CD4-positive, alpha-beta T cell treated with Interleukin-6 for 4 hours (primary cell): ENCODE data around the gene C10orf53.
"Not testable (repeated sequence)": the region's sequence is repeated elsewhere in the genome, so short reads cannot be mapped to it uniquely, and the experiment has no call there.

ENCODE experiments used
- DNase-seq: peaks from one replicate; pipeline ENCODE4 v3.0.0-alpha.2; 2020; ENCODE audit warnings: mixed read lengths

C10orf53 gene

DNA sequence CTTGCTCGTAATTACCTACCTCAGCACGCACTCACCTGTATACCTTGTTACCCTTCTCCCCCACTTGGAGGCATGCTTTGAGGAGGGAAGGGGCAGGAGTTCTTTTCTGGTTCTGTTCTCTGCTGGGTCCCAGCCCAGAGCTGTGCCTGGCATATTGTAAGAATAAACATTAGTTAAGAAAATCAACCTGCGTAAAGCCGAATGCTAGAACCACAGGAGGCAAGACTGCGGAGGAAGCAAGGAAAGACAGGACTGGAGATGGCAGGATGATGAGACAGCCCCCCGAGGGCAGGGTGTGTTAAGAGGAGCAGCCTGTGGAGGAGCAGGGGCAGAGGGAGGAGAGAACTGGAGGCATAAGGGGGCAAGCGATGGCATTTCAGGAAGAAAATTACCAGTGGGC, 9.5 kb downstream of the C10orf53 start:
- no peak for DNase-seq

DNA sequence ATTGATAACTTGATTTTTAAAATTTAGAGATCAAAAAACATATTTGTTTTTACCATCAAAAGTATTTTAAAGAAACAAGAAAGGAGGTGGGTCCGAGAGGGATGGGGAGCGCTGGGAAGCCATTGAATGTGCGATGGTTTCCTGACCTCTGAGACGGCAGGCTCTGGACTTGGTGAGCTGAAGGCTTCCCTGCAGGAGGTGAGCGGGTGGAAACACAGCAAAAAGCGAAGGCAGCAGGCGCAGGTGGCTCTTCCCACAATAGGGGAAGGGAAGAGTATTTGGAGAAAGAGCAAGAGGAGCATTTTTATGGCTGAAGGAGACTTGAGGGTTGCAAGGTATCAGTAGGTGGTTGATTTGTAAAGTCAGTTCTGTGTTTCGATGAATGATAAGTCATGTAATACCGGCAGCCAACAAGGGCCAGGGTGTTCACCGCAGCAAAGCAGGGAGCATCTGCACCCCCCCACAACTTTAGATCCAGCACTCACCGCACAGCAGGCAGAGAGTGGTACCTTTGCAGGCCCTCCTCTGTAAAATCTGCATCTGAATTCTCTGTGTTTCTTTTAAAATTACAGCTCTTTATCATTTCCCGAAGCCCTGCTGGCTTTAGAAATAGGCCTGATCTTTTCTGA, 10.5 kb downstream of the C10orf53 start:
- DNase-seq, result no peak

DNA sequence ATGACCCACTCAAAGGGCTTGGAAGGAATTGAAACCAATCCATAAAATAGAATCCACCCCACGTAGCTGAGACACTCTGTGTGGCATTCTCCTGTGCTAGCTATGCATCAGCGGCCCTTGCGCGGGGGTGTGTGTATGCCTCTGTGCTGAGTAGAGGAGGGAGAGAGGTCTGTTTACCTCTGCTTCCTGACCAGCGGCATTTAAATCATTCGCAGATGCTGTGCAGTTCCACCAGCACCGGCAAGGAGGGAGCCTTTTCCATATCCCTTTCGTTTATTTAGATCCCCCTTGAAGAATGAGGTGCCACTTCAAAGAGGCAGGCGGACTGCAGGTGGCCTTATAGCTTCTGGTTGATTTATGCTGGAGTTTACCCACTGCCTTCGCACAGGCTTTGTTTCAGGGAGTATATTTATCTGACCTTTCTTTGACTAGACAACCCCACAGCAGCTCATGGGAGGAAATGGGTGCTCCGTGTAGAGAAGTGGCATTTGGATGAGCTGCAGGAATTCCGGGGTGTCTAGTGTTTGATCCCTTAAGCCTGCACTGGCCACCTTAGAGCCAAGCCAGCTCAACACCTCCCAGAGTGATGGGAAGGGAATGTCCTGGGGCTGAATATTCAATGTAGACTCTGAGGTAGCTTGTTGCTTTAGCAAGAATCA, 11.4 kb downstream of the C10orf53 start:
- DNase-seq, result no peak

DNA sequence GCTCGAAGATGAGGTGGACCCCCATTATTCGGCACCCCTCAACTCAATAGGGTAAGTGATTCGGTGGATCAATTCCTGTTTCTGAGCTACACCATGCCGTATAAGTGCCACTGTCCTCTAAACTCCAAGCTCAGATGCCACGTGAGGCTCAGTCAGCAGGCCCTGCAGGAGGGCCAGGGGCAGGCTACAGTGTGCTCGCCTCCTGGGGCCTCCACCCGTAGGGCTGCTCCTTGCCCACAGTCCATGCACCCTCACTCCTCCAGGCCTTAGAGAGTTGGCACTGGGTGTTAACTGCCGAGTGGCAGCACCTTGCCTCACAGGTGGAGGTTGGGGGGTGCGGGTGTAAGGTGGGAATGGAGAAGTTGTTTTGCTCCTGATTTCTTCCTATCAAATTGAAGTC, 12.1 kb downstream of the C10orf53 start:
- no peak for DNase-seq

DNA sequence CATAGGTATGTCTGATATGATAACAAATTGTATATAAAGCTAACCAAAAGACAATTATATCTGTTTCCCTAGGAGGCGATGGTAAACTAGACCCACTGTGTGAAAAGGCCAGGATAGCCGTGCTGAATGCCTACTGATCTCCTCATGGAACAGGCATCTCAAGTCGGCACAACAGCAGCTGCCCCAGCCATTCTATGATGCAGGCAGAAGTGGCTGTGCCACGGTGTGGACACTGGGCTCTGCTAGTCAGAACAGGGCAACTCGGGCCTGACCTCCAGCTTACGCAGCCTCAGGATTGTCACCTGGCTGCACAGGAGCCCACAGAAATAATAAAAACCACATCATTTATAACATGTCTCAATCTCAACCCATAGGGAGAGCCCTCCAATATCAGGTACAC, 15.0 kb downstream of the C10orf53 start:
- no peak for DNase-seq

DNA sequence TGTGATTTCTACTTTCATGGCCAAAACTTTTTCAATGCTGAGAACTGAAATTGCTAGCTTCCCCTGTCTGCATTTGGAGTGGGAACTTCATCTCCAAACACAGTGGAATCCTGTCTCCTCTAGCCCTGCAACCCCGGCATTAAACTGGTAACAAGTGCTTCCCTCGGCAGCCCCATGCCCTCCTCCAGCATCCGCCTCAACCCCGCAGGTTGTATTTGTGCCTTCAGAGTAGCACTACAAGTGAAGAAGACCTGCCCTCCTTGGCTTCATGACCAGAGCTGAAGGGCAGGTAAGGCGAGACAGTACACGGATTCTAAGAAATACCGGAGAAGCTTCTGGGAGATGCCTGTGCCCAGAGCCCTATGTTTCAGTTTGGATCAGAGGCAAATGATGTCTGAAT, 16.9 kb downstream of the C10orf53 start:
- no peak for DNase-seq

DNA sequence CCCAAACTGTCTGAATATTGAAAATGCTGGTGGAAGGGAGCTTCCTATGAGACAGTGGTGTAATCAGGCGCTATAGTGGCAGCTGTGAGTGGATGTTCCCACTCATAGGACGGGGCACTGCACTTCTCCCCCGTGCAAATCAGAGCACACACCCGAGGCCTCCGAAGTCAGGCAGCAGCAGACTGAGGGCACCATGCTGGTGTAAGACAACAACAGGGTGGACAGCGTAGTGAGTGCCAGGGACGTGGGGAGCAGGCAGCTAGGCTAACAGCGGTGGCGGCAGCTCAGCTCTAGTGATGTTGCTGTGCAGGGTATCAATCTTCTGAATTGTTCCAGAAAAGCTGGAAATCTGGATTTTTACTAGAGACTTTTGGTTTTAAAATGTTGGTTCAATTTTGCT, 19.2 kb downstream of the C10orf53 start:
- no peak for DNase-seq

DNA sequence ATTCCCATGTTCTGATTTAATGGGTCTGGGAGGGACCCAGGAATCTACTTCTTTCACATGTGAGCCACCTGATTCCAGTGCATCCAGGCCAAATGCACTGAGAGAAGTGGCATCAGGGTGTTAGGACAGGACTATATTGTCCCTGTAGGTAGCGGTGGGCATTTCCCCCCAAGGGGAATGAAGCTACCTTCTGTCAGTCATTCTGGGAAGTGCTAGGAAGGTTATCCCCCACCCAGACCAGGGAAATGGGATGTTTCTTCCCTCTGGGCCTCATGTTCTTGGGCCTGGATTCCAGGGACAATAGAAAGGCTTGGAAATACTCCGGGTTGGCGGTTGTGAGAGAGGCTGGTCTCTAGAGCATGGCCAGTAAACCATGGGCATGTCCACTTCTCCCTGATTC, 20.8 kb downstream of the C10orf53 start:
- no peak for DNase-seq

DNA sequence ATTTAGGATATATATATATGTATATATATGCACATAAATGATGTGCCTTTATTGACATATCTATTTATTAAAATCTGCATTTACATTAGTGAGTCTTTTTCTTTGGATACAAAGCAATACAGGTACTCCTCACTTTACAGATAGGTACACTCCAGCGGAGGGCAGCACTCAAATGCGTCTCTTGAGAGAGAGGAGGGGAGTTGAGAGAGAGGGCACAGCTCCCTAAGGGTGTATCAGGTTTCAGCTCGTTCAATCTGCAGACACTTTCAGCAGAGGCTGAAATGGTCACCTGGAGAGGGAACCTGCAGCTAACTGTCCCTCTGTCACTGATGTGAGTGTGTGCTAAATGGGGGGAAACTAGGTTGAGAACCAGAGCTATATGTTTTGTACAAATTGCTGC, 21.5 kb downstream of the C10orf53 start:
- DNase-seq, result no peak

DNA sequence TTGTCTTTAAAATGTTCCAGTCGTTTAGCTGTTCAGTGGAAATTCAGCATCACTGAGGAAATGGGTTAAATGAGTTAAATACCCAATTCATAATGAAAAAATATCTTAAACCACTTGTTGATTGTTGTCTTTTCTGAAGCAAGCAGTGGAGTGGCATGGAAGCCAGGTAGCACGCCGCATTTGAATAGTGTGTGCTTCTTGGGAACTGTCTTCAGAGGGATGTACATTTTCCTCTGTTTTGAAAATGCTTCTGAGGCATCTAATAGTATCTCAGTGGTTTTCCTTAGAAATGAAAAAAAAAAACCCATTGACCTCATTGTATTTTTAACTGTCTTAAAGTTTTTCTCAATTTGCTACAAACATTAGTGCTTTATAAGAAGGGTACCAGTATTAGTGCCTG, 28.1 kb downstream of the C10orf53 start:
- DNase-seq, result no peak

DNA sequence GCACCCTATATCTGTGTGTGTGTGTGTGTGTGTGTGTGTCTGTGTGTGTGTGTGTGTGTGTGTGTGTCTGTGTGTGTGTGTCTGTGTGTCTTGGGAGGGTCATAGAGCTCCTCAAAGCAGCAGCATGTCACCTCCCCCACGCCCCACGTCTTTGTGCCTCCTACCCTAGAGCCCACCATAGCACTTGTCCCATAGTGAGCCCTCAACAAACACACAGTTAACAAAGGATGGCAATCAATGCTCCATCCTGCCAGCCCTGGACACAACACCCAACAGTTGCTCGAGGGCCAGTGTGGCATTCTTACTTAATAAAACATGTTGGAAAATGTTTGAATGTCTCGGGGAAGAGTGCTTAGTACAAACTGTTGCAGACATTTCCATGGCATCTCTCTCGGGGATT, 30.5 kb downstream of the C10orf53 start:
- DNase-seq, result no peak

DNA sequence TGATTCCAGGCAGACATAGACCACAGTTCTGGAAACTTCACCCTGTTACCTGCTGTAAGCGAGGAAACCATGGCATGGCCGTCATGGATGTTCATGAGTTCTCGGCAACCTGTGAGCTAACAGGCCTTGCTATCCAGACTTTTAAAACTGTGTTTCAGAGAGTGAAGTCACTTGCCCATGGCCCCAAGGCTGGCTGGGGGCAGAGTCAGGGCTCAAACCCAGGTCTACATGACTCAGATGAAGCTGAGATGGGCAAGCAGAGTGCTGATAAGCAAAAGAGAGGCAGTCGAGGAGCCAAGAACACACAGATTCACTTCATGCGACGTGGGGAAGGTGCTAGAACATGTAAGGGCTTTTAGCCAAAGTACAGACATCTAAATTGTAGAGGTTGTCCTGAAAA, 31.5 kb downstream of the C10orf53 start:
- no peak for DNase-seq

DNA sequence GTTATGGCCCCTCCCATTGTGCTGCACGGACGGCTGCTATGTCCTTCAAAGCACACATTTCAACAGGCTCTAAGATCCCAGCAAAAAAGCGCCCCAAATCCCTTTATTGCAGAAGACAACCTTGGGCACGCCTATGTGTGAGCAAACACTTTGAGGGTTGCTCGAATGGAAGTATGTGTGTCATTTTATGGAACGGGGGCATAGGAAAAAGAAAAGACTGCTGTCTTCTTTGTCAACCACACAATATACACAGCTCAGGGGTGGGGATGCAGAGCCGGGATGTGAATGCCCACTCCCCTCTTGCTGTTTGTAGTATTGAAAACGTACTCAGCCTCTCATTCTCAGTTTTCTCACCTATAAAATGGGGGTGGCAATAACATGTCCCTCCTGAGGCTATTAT, 32.0 kb downstream of the C10orf53 start:
- DNase-seq, result no peak

DNA sequence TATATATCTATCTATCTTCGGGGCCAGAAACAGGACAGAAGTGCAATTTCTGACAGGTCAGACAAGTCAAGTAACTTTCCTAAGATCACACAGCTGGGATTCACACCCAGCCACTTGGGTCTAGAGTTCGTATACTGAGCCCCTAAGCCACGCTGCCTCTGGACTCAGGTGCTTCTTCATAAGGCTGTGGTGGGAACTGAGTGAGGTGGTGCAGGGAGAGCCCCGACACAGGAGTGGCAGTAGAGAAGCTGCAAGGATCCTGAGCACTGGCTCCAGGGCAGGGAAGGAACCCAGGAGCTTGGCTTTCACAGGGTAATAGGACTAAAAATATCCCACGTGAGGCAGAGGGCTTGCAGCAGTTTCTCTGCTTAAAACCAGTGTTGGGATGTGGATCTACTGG, 33.8 kb downstream of the C10orf53 start:
- no peak for DNase-seq

DNA sequence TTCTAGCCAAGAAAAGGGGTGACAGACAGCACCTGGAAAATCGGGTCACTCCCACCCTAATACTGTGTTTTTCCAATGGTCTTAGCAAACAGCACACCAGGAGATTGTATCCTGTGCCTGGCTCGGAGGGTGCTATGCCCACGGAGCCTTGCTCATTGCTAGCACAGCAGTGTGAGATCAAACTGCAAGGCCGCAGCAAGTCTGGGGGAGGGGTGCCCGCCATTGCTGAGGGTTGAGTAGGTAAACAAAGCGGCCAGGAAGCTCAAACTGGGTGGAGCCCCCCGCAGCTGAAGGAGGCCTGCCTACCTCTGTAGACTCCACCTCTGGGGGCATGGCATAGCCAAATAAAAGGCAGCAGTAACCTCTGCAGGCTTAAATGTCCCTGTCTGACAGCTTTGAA, 35.7 kb downstream of the C10orf53 start:
- DNase-seq, result not testable (repeated sequence)

DNA sequence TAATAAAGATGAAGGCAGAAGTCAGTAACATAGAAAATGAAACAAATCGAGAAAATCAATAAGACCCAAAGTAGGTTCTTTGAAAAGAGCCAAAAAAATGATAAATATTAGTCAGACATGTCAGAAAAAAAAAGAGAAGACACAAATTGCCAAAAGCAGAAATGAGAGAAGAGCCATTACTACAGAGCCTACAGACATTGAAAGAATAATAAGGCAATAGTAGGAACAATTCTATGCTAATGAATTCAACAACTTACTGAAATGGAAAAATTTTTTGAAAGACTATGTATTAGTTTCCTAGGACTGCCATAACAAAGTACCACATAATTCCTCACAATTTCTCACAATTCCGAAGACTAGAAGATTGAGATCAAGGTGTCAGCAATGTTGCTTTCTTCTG, 47.1 kb downstream of the C10orf53 start:
- DNase-seq, result no peak

DNA sequence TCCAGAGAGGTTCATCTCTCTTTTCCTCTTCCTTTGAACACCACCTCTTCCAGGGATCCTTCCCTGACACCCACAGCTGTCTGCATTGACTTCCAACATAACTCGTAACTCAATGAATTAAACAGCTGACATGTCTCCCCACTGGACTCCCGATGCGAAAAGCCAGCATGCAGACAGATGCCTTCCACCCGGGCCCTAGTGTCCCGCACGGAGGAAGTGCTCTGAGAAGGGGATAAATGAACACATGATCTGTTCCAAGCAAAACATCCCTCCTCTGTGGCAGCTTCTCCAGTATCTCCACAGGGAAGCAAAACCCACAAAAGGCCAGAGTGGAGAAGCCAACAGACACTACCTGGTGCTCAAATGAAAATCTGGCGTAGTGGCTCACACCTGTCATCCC, 54.4 kb downstream of the C10orf53 start:
- DNase-seq, result no peak

DNA sequence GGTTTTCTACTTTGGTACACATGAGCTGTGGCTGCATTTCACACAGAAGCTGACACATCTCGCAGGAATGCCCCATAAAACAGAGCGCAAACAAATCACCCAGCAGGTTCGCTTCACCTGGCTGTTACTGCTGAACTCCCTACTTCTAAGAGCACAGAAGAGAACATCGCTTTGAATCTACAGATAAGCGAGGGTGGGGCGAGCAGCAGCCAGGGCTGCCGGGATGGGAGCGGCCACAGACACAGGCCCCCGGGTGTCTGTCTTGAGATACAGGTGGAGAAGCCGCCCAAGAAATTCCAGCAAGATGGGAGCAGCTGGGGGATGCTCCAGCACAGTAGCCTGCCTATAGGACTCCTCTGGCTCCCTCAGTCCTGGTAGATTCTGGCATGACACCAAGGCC, 55.2 kb downstream of the C10orf53 start:
- no peak for DNase-seq

DNA sequence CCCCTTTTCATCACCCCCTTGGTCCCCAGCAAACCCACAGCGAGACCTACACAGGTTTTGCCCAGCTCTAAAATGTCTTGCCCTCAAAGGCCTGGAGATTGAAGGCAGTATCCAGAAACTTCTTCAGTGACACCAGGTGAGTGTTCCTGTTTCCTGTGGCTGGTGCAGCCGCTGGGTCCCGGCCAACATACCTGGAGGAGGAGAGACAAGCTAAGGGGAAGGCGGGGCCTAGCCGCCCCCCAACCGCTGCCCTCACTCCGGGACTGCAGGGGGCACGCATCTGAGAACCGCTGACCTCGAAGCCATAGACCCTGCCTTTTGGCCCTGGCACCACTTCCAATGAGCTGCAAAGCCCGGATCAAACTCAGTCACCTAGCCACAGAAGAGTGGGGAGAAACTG, 55.7 kb downstream of the C10orf53 start:
- no peak for DNase-seq

DNA sequence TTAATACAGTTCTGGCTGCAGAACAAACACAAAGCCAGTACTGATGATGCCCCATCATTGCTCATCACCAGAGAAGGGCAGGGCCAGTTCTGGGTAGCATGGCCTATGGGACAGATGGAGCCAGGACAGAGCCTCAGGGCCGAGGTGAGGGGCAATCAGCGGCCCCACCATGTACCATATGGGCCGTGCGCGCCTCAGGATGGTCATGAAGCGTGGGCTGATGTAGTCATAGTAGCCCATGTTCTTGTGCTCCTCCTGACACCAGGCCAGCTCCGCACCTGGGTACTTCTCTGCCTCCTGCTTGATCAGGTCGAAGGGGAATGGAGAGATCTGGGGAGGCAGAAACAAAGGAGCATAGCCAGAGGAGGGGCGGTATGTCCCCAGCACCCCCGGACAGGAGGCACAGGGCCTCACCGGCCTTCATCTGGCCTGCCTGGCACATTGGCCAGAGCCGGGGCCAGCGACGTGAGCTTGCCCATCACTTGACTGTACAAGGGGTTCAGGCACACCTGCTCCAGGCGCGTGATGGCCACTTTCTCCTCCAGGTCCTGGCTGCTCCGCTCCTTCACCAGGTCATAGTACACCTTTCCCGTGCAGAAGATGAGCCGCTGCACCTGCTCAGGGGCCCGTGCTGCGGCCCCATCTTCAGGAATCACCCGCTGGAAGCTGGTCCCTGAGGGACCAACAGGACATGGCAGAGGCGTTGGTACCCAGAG, 56.6 kb downstream of the C10orf53 start:
- DNase-seq, result no peak

DNA sequence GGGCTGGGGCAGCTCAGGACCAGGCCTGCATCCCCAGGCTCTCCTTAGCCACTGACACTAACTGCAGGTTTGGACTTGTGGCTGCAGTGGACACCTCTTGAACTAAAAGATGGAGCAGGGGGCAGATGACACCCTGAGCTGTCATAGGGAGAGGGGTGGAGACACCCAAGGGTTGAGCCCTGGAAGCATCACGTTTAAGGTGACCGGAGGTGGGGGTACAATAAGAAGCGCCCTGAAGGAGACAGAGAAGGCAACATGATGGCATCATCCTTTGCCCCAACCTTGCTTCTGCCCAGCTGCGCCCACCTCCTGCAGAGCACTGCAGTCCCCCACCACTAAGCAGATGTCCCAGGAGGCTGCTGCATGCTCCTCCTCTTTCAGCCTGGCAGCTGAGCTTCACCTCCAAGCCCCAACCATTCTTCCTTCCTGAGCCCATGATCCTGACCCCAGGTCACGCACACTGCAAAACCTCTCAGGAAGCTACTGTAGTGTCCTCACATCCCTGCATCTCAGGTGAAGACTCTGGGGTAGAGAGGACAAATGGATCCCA, 57.2 kb downstream of the C10orf53 start:
- DNase-seq, result no peak

DNA sequence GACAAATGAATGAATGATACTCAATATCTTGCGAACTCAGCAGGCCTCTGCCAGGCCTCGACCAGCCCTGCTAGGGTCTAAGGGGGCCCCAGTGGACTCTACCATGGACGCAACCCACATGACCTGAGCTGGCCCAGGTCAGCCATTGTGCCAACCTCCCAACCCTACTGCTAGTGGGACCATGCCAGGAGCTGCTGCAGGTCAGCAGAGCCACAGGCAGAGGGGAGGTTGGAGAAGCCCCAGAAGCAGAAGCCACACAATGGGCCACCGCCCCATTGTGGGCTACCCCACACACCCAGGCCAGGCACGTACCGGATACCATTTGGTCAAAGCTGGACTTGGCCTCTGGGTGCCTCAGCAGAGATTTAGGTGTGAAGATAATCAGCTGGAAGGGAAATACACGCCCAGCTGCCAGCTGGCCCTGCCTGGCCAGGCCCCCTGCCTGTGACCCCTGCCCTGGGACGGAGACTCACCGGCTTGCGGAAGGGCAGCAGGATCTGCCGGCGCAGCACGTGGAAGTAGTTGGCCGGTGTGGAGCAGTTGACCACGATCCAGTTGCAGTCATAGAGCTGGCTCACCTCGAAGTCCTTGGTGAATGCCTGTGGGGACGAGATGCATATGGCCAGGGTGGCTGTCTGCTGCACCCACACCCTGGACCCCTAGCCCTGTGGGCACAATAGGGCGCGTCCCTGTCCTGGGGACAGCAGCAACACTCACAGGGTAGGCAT, 58.2 kb downstream of the C10orf53 start:
- DNase-seq, result no peak

DNA sequence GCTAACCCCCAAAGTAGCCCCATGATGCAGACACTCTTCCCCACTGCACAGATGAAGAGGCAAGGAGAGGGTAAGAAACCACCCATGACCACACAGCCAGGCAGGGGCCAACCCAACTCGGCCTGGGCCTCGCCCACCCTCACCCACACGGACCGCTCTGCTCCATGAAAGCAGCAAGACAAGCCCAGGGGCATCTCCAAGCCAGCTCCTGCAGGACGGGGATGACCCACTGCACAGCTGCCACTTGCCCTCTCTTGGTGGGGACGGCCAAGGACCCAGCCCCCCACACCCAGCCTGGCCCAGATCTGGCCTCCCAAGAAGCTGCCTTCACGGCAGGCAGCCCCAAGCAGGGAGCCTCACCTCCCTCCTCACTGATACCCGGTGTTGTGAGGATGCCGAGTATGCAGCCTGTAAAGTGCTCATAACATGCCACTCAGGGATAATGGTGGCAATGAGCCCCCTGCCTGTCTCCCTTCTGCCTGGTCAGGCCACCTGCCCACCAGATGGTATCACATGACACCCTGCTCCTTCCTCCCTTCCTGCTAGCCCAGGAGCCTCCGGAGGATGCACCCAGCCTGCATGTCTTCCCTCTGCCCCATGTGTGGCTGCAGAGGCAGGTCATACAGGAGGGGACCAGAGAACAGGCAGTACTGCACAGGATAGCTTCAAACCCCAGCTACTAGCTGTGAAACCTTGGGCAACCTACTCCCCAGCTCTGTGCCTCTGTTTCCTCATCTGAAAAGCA, 59.3 kb downstream of the C10orf53 start:
- no peak for DNase-seq
